CD4-positive, alpha-beta T cell treated with Interleukin-21 for 1 hour (primary cell): ENCODE results near the gene EXOSC3.
"Not testable (repeated sequence)": the region's sequence is repeated elsewhere in the genome, so short reads cannot be mapped to it uniquely, and the experiment has no call there.

Experiments
- DNase-seq: peaks from one replicate; pipeline ENCODE4 v3.0.0-alpha.2; 2020

EXOSC3 gene

GRCh38 chr9:37775216-37775919 is 9.5 kb downstream of the EXOSC3 start:
- no peak for DNase-seq

- no peak for DNase-seq
Measured at GRCh38 chr9:37769995-37770394, 14.9 kb downstream of the EXOSC3 start.

GRCh38 chr9:37769306-37769705 is 15.6 kb downstream of the EXOSC3 start:
- no peak for DNase-seq

- DNase-seq, result not testable (repeated sequence)
Measured at GRCh38 chr9:37765263-37765662, 19.6 kb downstream of the EXOSC3 start.

GRCh38 chr9:37761511-37761910 is 23.4 kb downstream of the EXOSC3 start:
- no peak for DNase-seq

- no peak for DNase-seq
Measured at GRCh38 chr9:37760416-37761161, 24.3 kb downstream of the EXOSC3 start.

- no peak for DNase-seq
Measured at GRCh38 chr9:37758747-37759146, 26.1 kb downstream of the EXOSC3 start.

- peak; percentile 73 for DNase-seq
Measured at GRCh38 chr9:37753489-37754190, 31.2 kb downstream of the EXOSC3 start, which contains the start of gene TRMT10B. Gene TRMT10B (plus strand): TSS chr9:37753805. CDS start chr9:37761932, 8,127 bp downstream.

- DNase-seq, result peak; percentile 5
Measured at GRCh38 chr9:37752642-37753488, 32.0 kb downstream of the EXOSC3 start.

- DNase-seq, result not testable (repeated sequence)
Measured at GRCh38 chr9:37752112-37752511, 32.8 kb downstream of the EXOSC3 start.

- not testable (repeated sequence) for DNase-seq
Measured at GRCh38 chr9:37751704-37752103, 33.2 kb downstream of the EXOSC3 start.

- DNase-seq, result no peak
Measured at GRCh38 chr9:37751186-37751585, 33.7 kb downstream of the EXOSC3 start.

GRCh38 chr9:37749129-37749528 is 35.7 kb downstream of the EXOSC3 start:
- DNase-seq, result no peak

GRCh38 chr9:37747271-37747753 is 37.6 kb downstream of the EXOSC3 start:
- peak; percentile 58 for DNase-seq

GRCh38 chr9:37746448-37747270 is 38.2 kb downstream of the EXOSC3 start:
- DNase-seq, result no peak

- no peak for DNase-seq
Measured at GRCh38 chr9:37745970-37746369, 38.9 kb downstream of the EXOSC3 start.

GRCh38 chr9:37740631-37741328 is 44.1 kb downstream of the EXOSC3 start:
- no peak for DNase-seq

GRCh38 chr9:37740128-37740527 is 44.7 kb downstream of the EXOSC3 start:
- DNase-seq, result no peak

- no peak for DNase-seq
Measured at GRCh38 chr9:37739222-37739621, 45.6 kb downstream of the EXOSC3 start.

GRCh38 chr9:37732952-37733351 is 51.9 kb downstream of the EXOSC3 start:
- no peak for DNase-seq
